Stimulated activated CD4-positive, alpha-beta T cell treated with anti-CD3 and anti-CD28 coated beads, Interleukin-15, amount 100 ng/mL, for 48 hours (primary cell): Measurements from ENCODE around the gene KCNMB1.

Source experiments
- DNase-seq, 2 donors: peaks; one replicate each; pipeline ENCODE4 v3.0.0-alpha.2; 2020; ENCODE audit warnings: low read depth in 2 of 2

Gene KCNMB1

DNA sequence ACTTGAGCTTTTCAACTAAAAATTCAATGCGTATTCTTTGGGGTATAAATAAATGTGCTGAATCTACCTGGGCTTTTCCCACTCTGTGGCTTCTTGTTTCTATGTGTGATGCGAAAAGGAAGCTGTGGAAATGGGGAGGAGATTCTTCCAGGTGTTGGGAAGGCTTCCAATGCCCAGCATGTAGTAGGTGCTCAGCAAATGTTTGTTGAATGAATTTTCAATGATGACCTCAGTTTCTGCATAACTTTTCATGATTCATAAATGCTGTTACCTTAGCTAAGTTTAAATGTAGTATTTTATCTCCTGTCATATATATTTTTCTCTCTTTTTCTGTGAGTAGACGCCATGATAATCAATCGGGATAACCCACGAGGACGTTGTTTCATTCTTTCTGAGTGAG, 25.6 kb upstream of the KCNMB1 start:
- DNase-seq = no peak

DNA sequence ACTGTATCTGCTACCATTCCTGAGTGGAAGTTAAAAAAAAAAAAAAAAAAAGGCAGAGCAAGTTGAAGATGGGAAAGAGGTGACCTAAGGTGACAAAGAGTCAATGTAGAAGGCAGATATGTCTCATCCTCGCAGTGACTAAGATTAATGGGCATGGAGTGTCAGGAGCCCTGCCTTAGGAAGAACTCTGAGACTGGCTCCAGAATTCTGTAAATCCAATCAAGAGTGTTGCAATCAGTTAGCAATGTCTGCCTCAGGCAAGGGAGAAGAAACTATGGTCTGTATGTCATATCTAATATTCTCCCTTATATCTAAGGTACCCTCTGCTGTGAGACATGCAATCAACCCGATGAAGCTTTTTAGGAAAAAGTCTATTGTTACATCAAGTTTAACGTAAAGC, 24.7 kb upstream of the KCNMB1 start:
- no peak for DNase-seq

DNA sequence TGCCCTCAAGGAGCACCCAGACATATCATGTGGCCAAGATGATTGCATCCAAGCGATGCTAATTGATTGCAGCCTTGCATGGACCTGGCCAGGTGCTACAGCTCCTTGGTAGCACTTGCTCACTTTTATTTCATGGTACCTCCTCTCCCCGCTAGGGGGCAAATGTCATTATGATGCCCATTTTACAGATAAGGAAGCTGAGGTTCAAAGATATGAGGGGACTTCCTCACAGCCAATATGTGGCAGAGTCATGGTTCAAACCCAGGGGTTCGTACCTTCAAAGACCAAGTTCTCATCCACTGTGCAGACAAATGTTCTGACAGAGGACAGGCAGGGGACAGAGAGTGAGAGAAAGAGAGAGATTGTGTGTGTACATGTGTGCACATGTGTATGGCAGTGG, 21.9 kb upstream of the KCNMB1 start:
- no peak for DNase-seq

DNA sequence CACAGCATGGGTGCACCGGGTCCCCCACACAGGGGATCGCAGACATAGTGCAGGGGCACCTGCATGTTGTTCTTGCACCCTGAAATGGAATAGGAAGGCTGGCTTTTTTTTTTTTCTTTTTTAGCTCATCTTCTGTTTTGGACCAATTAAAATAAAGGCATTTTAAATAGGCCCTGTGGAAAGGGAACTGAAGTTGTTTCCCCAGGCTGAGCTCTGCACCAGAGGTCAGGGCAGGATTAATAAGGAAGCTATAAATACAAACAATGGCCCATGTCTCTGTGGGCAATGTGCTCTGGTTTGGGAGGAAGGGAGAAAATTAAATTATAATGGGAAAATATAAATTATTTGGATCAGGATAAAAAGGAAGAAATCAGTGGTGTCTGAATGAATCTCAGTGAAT, 21.2 kb upstream of the KCNMB1 start:
- no peak for DNase-seq

DNA sequence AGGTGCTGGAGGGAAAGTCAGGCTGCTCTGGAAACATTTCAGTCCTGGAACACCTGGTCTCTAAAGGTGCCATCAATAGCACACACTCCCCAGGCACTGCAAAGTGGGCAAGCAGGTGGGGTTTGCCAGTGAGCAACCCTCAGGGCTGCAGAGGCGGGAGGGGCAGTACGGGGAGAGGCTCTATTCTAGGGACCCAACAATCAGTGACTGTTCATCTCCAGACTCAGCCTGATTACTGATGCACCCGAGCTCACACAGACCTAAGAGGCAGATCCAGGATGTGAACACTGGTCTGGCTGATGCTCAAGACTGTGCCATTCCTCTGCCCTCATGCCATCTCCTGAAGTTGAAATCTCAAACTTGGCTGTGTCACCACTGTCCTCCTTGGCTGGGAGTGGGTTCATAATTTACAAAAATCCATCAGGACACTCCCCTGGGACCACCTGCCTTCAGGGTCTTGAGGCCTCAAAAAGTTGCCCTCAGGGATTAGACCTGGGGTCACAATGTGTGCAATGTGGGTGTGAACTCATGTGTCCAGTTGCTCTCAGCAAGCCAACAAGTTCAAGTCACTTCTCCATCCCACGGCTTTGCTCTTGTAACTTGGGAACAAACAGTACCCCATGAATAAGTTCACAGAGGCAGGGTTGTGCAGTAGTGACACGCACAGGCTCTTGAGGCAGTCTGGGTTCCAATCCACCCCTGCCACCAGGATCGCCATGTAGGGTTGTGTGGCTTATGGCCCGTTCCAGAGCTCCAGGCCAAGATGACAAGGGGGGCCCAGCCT, 19.9 kb upstream of the KCNMB1 start:
- DNase-seq = no peak

DNA sequence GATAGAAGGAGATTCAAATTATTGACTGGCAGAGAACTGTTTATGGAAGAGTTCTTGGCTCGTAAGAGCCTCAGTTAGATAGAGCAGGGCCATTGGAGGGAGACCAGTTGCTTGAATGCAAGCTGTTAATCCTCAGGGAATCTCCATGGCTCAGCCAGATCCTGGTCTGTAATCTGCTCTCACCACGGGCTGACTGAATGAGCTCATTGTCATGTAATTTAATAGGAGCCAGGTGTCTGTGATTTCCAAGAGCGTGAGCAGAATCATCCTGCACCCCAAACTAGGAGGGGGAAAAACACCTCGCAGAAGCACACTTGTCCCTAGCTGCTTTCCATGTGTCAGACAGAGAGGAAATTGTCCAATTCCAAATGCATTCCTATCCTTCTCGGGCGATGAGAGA, 19.1 kb upstream of the KCNMB1 start:
- DNase-seq = no peak

DNA sequence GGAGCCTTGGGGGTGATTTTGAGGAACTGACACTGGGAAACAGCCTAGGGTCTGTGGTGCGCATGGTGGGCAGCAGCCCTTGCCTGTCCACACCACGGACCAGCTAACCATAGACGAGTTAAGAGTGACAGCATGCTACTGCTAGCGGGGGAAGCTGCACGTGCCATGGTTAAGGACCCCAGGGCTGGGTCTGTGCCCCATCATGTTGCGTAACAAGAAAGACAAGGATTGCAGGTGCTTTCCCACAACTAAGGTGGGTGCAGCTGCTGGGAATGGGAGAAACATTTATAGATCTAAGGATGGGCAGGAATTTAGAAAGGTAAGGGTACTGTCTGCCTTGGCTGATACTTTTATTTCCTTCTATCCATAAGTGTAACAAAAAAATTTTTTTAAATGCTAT, 17.9 kb upstream of the KCNMB1 start:
- DNase-seq = no peak

DNA sequence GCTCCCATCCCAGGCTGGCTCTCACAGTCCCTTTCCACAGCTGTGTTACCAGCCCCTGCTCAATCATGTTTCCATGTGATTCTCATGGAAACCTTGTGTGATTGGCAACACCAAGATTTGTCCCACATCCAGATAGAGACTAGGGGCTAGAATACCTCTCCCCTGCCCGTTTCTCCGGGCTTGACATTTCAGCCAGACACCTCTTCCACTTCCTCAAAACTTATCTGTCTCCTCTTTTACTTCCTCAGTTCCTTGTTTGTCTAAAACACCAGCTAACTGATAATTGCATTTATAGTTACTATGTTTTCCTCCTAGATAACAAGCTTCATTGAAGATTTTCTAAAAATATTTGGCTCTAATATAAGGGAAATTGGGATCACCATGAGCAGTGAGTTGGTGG, 16.6 kb upstream of the KCNMB1 start:
- no peak for DNase-seq

DNA sequence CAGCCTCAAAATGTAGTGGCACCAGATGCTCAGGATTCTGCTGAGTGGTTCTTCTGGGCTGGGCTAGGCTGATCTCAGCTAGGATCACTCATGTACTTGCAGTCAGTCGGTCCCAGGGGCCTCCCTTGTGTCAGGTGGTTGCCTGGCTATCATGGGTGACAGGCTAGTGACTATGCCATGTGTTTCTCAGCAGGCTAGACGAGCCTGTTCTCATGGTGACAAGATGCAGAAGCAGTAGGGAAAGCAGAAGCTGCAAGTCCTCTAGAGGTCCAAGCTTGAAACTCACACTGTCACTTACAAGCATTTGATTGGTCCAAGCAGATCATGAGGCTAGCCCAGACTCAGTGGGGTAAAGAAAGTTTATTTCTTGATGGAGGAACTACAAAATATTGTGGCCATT, 15.2 kb upstream of the KCNMB1 start:
- no peak for DNase-seq

DNA sequence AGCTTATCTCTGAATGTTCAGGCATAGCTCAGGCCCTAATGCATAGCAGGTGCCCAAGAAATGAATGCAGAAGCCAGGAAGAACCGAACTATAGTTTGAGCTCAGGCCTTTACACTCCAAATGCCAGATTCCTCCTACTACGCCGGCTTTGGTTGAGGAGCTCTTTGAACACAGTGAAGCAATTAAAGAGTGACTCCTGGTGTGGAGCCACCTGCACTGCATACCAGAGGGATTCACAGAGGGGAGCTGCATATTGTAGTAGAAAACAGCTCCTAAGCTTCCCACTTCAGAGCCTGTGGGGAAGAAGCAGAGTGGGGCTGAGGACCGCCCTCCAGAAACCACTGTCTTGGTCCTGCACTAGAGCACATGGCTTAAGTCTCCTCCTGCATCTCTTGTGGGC, 14.5 kb upstream of the KCNMB1 start:
- DNase-seq = no peak

DNA sequence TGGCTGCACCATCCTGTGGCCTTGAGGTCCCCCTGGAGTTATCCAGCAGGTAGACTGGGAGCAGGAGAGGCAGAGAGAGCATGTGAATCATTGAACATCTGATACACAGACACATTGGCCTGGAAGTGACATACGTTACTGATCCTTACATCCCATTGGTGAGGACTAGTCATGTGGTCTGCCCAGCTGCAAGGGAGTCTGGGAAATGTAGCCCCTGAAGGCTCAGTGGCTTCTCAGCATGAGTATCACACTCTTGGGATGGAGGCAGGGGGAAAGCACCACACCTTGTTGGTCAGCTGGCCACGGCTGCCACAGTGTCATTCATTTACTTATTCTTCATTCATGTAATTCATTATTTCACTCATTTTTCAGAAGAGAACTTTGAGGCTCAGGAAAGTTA, 13.3 kb upstream of the KCNMB1 start:
- DNase-seq = no peak

DNA sequence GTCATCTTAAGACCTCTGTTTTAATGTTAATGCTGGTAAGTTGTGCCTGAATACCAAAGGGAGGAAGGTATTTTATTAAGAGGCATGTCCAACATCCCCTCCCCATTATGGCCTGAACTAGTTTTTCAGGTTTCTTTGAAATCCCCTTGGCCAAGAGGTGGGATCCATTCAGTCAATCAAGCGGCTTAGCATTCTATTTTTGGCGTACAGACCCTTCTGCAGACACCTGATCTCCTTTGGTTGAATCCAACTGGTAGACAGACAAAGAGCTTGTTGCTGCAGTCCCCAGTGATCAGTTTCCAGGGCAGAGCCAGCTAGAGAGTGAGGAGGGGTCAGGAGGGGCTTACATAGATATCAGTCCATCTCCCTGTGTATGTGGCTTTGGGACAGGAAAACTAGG, 7.9 kb upstream of the KCNMB1 start:
- no peak for DNase-seq

DNA sequence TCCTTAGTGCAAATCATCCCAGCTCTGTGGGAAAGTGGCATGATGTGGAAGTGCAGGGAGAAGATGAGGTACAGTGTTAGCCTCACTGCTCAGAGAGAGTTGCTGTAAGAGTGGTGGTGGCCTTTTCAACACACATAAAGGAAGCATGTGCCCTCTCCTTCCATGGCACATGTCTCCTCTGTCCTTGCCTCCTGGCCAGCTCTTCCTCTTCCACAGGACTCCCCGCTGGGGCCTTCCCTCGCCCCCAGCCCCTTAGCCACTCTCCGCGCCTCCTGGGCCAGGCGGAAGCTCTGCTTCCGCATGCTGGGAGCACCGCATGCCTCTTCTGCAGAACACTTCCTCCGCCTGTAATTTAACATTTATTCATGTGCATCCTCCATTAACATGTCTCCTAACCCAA, 4.8 kb upstream of the KCNMB1 start:
- no peak for DNase-seq

DNA sequence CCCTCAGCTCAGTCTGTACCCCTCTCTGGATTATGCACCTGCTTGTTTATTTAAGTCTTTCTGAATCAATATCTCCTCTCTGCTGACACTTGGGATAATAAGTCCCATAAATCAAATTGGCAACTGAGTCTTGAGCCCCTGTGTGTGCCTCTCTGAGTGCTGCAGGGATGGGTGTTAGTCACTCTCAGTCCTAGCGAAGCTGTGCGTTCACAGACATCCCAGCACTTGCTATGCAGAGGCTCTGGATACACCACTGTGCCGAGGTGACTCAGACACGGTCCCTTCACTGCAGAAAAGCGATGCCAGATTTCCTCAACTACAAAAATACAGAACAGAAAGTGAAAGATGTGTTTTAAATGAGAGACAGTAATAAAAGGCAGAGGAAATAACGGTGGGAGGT, 4.1 kb upstream of the KCNMB1 start:
- peak; percentile 18 to 29 for DNase-seq

DNA sequence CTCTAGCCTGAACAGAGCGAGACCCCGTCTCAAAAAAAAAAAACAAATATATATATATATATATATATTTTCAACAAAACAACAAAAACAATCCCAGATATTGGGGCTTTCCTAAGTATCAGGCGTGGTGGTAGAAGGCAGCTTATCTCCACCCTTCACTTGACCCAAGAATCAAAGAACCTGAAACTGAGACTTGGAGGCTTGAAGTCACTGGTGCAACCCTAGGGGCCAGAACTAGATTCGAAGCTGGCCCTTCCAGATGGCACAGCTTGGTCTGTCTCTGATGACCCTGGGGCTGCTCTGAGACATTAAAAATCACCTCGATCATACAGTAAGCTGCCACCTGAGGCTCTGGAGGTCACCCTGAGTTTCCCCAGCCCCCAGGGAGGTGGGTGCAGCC, 1.3 kb upstream of the KCNMB1 start:
- no peak for DNase-seq

DNA sequence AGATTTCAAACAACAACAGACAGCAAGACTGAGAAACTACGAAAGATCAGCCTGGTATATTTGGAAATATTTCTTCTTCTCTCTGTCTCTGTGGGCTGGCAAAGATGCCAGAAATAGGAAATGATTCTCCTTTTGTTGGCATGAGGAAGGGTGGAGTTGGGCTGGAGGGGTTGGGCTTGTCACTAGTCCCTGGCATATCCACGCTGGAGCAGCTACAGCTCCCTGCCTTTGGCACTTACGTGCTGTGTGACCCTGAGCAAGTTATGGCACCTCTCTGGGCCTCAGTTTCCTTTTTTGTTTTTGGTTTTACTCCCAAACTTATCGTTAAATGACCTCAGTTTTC, 354 bp upstream of the KCNMB1 start:
- no peak for DNase-seq

DNA sequence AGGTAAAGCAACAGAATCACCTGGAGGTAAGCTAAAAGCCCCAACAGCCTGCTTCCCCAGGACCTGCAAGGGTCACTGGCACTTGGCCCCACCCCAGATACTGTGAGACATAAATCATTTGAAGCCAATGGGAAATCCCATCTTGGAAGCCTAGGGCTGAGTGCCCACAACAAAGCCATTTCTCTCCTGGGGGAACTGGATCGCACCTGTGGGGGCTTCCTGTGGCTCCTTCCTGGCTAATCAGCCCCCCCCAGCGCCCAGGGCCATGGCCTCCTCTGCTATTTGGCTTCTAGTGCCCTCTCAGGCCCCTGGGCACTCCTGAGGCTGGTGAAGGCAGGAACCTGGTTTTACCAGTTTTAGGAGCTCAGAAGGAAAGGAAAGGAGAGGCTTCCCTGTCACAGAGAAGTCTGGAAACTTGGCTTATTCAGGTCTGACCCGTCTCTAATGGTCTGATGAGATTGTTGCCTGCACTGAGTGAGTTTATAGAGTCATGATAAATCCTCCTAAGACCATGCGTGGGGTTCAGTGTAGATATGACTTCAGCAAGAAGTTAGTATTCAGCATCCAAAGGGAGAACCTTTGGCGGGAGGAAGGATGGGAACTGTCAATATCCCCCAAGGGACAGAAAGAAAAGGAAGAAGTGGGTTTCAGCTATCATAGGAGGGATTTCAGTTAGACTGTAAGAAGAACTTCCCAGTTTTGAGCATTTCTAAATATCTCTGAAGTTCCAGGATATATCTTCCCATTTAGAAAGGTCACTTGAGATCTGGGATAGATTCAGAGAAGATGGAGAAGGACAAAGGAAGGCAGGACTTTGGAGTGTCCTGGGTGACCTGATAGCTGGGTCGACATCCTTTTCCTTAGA, 1.2 kb downstream of the KCNMB1 start:
- no peak for DNase-seq

DNA sequence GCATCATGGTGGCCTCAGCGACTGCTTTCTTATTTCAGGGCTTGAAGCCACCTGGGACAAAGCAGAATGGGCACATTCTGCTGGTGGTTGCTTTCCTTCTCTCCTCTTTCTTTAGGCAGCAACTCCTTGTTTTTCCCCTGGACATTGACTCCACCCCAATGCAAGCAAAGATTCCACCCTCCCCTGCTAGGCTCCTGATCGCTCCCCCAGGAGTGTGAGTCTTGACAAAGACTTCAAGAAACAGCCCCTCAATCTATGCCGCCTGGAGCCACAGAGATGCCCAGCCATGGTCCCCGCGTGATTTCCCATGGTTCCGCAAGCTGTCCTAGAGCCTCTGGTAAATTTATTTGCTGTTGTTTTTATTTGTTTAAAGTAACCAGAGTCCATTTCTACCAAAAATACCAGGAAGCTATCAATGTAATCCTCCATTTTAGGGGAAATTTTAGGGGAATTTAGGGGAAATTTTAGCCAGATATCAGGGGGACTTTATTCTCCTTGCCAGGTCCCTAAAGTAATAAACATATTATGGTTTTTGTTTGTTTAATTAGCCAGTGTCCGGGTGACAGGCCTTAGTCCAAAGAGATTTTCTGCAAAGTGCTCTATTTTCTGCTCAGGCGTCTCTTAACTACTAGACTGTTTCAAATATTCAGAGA, 2.3 kb downstream of the KCNMB1 start:
- DNase-seq = no peak

DNA sequence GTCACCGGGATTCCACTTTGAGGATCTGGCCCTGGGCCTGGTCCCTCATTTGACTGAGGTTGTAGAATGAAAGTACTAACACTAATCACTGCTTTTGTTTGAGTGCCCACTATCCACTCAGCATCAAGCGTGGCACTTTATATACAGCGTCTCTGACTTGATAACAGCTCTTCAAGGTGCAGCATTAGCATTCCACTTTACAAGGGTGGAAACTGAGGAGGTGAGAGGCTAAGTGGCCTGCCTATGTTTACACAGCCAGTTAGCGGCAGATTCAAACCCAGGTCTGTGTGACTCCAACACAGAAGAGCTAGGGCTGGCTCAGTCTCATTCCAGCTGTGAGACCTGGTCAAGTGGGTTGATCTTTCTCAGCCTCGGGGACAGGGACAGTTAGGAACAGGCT, 5.9 kb downstream of the KCNMB1 start:
- no peak for DNase-seq

DNA sequence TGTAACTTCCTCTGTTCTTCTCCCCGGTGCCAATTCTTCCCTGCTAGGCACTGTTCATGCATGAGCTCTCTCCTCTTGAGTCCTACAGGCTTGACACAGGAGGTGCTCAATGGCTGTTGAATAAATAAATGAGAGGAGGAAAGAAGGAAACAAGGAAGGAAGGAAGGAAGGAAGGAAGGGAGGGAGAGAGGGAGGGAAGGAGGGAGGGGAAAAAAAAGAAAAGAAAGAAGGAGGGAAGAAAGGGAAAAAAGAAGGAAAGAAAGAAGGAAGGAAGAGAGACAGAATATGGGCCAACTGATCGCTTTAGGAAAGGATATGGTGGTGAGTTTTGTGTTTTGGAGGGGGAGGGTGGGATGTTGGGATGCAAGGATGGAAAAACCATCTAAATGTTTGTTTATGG, 6.4 kb downstream of the KCNMB1 start:
- no peak for DNase-seq

DNA sequence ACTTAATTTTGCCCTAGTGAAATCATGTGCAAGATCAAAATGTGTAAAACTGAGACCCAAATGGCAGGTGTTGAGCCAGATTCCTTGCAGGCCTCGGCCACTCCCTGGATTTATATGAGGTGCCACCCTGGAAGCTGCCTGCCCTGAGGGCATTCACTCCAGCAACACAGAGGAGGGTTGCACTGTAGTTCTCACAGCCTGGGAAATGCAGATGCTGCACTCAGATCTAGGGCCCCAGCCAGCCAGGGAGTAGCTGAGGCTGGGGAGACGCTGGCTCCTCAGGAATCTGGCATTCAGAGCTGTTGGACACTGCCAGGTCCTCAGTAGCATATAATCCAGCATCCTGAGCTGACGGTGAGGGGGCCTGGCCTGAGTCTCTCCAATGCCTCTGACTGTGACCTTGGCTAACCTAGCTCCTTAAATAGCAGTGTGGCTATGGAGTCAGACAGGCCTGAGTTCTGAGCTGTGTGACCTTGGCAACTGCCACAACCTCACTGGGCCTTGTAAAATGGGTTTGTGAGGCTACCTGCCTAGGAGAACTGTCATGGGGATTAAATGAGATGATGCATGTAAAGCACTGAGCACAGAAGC, 8.7 kb downstream of the KCNMB1 start:
- no peak for DNase-seq

DNA sequence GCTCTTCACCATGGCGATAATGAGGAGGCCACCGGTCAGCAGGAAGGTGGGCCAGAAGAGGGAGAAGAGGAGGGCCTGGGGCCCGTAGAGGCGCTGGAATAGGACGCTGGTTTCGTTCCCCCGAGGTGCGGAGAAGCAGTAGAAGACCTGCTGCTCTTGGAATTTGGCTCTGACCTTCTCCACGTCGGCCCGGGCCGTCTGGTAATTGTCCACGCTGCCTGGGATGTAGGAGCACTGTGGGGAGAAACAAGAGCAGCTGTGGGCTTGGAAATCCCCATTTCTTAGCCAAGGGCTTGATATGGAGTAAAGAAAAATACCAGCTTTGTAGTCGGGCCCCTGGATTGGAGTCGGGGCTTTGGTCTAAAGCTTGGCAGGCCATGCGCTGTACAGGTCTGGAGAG, 10.4 kb downstream of the KCNMB1 start:
- no peak for DNase-seq

DNA sequence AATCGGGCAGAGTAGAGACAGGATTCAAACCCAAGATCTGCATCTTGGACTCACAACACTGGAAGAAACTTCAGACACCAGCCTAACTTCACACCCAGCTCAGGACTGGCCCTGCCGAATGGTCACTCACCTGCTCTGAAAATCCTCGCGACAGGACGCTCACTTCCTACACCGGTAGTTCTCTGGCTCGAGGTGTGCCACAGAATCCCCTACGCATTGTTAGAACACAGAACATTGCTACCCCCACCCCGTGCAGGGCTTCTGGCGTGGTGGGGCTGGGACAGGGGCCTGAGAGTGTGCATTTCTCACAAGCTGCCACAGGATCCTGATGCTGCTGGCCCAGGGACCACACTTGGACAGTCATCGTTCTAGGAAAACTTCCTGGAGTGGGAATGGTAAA, 12.1 kb downstream of the KCNMB1 start:
- no peak for DNase-seq
